C1 segment of cervical spinal cord (tissue), 14 donors: ENCODE data around the gene COQ6.
"Not testable (repeated sequence)": the region's sequence is repeated elsewhere in the genome, so short reads cannot be mapped to it uniquely, and the experiment has no call there.

Experiments used
- DNase-seq, 14 donors: peaks; one replicate each; lab custom pipeline; 2025; lab: John Stamatoyannopoulos, UW

The COQ6 gene

DNA sequence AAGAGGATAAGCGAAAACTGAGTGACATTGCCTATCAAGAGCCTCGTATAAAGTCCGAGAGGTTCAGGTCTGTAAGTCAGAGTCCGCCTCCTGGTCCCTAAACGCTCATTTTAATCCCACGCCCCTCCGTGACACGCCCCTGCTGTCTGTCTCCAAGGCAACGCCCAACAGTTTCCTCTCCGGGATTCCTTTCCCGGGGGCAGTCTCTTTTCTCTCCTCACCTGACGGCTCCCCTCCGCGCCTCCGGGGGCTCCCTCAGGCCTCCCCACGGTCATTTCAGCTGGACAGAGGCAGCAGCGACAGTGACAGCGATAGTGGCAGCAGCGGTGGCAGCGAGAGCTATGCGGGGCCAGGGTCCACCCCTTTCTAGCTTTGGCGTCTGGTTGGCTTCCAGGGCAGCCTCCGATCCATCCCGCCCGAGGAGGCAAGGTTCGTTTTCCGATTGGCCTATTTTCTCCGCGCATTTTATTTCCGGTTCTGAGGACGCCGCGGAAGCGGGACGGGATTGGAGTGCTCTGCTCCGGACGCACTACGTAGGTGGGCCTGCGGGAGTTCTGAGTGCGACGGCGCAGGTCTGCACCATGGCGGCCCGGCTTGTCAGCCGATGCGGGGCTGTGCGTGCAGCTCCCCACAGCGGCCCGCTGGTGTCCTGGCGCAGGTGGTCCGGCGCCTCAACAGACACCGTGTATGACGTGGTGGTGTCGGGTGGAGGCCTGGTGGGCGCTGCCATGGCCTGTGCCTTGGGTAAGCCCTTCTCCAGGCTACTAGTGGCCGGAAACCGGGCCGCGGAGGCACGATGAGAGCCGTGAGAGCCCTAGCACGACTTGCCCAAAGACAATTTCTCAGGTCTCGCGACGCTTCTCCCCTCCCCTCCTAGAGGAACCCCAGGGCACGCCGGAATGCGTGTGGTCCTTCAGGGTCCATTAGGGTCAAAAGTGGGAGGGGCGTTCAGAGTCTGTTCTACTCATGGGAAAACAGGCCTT, at the start of gene COQ6, which contains the start of gene FAM161B:
Gene COQ6 (plus strand): TSS at position 551 of the 983 bp plus-strand sequence. CDS start 31 bp downstream, at position 582.
Gene FAM161B (minus strand): TSS at position 343 of the 983 bp plus-strand sequence. CDS start 68 bp downstream, at position 275.
- peak; percentile 44 to 97 (median 92) for DNase-seq

DNA sequence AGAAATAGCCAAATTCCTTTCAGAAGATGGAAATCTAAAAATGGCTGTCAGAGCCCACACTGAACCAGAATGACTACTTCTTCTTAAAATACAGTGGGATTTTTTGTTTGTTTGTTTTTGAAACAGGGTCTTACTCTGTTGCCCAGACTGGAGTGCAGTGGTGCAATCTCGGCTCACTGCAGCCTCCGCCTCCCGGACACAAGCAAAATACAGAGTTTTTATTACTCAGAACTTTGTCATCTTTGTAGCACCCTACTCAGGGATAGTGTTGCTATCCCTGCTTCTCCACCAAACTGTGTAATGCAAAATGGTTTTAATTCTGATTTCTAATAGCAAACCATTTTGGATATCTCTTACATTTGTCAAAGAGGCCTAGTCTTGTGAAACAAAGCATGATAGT, 47.1 kb upstream of the COQ6 start:
- no peak for DNase-seq

DNA sequence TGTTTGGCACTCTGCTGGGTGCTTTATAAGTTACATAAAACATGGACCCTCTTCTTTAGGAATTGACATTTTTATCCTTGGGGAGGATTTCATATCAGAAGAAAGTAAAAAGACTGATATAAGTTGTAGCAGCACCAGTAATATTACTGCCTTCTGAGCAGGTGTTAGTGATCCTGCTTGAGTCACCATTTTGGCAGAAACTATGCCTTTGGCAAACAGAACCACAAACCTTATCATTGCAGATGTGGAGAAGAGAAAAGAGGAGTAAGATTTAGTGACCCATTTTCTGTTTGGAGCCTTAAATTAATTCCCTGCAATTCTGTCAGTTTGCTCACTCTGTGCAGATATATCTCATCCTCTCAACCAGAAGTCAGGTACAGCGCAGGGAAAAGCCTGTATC, 40.4 kb upstream of the COQ6 start:
- no peak for DNase-seq

DNA sequence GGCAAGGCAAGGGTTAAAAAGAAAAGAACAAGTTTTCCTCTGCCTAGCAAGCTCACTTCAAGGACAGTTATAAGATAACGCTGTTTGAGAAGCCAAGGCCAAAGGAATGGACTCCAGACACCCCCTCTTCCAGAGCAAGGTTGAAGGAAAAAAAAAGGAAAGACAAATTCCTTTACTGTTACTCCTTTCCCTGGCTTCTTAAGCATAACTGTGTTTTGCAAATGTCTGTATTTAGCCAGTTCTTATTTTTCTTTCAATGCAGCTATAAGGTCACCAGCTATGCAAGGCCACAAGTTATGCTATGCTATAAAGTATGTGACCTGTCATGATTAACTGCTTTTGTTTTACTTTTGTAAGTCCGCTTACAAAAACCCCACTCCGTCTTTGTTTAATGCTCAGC, 36.8 kb upstream of the COQ6 start:
- DNase-seq = no peak

DNA sequence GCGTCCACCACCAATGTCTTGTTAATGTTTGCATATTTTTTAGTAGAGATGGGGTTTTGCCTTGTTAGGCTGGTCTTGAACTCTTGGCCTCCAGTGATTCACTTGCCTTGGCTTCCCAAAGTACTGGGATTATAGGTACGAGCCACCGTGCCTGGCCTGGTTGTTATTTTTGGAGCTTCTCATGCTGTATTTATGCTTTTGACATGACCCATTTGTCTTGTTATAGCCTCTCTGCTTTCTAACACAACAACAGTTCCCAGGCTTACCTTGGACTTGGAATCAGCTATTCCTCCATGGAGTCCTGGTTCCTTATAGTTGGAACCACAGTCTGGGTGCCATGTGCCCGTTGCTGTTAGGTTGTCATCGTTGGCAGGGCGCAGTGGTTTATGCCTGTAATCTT, 33.8 kb upstream of the COQ6 start:
- no peak for DNase-seq

DNA sequence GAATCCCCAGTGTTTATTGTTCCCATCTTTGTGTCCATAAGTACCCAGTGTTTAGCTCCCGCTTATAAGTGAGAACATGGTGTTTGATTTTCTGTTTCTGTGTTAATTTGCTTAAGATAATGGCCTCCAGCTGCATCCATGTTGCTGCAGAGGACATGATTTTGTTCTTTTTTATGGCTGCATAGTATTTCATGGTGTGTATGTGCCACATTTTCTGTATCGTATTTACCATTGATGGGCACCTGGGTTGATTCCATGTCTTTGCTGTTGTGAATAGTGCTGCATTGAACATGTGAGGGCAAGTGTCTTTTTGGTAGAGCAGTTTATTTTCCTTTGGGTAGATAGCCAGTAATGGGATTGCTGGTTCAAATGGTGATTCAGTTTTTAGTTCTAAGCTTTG, 30.6 kb upstream of the COQ6 start:
- not testable (repeated sequence) for DNase-seq

DNA sequence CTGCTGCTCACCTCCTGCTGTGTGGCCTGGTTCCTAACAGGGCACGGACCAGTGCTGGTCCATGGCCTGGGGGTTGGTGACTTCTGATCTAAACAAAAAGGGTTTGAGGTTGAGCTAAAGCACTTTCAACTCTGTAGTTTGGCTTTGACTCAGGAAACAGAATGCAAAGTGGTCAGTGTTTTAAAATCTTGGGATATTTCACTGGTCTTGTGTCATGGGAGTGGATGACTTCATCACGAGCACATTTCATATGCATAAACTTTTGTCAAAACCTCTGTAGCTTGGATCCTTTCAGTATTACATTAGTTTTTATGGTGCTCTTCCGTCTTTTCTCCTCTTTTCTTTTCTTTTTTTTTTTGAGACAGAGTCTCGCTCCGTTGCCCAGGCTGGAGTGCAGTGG, 25.8 kb upstream of the COQ6 start:
- no peak for DNase-seq

DNA sequence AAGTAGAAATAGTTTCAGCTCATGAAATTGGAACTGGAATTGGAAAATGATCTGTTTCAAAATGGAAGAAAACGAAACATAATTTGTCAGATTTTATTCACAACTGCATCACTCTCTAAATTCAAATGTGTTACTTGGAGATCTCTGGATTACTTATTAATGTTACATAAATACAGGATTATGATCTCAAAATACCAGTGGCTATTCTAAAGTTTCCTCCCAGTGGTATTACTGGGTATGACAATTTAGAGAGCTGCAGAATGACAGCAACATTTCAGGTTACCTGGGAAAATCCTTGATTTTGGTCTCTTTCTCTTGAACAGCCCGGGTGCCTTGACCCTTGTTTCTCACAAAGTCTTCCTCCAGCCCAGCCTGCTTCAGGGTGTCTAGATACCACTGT, 14.4 kb upstream of the COQ6 start:
- DNase-seq = no peak

DNA sequence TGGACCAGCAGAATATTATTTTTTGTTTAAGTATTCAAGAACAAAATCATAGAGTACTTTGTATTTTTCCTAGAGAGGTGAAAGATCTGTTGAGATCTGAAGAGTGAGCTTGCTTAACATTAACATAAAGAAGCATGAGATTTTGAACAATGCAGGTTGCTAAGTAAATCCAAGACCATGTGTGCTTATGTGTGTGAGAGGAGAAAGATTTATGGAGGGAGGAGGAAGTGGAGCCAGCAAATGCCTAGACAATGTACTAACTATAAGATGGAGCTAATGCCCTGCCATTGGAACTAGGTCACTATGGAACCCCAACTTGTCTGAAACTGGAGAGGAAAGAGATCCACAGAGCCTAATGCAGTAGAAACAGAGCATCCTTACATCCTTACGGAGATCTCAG, 13.6 kb upstream of the COQ6 start:
- DNase-seq = no peak

DNA sequence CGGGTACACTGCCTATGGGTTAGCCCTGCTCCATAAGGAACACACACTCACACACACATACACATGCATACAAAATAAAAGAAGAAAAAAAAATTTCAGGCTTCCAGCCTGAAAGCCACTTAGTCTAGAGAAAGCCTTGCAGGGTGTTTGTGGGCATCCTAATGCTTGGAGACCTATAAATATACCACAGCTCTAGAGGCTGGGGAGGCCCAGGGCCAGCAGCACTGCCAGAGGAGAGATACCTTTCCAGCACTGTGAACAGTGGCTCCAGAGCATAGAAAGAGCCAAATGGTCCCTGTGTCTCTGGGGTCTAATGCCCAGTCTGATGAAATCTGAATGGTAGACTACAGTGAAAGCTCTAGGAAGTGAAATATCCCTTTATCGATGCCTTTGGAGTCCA, 13.1 kb upstream of the COQ6 start:
- DNase-seq = no peak

DNA sequence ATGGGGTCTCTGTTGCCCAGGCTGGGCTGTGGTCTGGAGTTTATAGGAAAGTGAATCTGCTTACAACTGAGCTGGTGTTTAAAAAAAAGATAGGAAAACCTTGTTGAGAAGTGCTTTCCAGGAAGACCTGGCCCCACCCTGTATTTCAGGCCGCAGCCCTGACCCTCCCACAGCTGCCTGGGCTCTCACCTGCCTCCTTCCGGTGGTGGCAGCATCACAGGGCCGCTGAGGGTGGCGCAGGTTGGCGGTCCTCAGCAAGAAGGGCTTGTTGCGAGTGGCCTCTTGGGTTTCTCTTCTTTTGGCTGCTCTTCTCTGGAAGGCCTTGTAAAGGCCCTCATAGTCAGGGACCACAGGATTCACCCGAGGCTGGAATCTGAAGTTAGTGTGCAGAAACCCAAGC, 7.9 kb upstream of the COQ6 start:
- DNase-seq = no peak

DNA sequence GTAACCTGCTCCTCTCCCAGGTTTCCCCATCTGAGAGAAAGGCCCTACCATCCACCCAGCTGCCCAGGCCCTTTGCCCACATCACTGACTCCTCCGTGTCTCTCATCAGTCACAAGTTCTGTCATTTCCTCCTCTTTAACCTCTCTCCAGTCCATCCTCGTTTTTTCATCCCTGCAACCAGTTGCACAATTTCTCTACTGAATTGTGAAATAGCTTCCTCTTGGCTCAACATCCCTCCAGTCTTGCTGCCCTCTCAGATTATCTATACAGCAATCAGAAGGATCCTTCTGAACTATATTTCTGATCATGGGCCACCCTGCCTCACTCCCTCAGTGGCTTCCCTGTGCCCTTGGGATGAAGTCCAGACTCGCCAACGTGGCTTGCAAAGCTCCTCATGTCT, 7.0 kb upstream of the COQ6 start:
- DNase-seq = peak in 2 of 14 donors; percentile 0 to 3

DNA sequence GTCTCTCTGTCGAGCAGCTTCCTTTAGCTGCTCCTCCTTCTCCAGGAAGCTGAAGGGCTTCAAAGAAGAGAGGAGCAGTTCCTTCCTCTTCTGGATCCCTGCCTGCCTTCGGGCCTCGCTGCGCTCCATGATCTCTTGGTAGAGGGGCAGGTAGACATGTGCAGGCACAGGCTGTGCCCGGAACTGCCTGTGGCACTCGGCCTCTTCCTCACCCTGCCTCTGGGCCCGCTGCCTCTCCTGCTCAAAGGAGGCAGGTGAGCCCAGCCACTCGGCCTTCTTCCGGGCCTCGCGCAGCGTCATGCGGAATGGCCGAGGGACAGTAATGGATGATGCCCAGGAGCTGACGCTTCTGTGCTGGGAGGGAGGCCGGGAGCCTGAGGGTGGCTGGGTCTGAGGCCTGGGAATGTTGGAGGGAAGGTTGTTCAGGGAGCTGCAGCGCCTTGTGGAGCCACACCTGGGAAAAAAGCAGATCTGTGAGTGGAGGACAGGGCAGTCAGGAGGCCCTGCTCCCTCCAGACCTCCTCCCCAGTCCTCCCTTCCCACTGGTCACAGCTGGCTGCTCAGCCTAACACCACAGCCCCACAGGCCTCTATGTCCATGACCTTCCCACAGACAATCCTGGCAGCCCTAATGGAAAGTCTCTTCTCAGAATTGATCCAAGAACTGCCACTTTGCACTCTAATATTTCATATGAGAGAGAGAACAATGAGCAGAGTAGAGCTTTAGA, 5.5 kb upstream of the COQ6 start:
- no peak for DNase-seq

DNA sequence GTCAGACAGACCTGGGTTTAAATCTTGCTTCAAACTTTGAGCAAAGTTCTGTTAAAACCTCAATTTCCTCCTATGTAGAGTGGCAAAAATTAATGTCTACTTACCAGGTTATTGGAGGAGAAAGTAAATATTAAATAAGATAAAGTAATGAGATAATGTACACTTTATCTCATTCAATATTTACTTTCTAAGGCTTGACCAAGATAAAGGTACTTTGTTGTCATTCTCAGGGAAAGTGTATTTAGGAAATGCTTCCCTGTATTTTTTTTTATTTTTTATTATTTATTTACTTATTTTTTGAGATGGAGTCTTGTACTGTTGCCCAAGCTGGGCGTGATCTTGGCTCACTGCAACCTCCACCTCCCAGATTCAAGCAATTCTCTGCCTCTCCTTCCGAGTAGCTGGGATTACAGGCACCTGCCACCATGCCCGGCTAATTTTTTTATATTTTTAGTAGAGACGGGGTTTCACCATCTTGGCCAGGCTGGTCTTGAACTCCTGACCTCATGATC, 4.9 kb upstream of the COQ6 start:
- no peak for DNase-seq

DNA sequence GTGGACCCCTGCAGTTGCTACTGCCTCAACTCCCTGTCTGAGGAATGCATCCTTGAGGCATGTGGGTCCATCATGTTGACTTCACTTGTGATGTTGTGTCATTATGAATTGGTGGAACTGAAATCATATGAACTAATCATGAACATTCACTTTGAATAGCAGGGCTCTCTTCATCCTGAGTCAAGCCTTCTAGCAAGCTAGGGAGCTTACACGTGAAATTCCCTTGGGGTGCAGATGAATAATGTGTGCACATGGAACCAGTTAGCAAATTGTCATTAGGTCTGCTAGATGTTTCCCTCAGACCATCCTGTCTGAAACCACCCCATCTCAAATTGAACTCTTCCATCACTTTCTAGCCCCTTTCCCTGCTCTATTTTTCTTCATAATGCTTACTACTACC, 3.6 kb downstream of the COQ6 start:
- no peak for DNase-seq

DNA sequence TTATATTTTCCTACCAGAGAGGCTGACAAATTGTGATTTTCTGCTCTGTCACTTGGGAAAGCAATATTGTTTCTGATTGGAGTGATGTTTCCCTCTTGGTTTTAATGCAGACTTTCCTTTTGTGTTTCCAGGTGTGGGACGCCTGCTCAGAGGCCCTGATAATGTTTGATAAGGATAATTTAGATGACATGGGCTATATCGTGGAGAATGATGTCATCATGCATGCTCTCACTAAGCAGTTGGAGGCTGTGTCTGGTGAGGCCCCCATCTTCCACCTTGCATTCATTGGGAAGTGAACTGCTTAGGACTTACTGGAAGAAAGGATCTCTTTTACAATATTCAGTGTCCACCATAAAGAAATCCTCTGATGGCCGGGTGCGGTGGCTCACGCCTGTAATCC, 5.6 kb downstream of the COQ6 start:
- DNase-seq = no peak

DNA sequence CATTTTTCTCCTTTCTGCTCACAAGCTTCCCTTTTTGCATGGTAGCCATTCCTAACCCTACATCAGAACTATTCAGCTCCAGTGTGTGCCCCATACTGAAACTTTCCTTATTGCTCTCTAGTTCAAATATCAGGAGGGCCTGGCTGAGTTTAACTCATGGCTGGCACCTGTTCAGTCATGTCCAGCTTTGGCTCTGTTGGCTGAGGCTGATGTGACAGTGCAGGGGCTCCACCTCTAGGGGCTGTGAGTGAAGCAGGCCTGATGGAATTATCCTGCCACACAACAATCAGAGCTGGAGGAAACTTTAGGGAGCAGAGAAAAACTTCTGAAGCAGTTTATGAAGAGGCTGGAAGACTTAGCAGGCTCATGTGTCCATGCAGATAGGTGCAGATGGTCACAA, 8.5 kb downstream of the COQ6 start:
- no peak for DNase-seq

DNA sequence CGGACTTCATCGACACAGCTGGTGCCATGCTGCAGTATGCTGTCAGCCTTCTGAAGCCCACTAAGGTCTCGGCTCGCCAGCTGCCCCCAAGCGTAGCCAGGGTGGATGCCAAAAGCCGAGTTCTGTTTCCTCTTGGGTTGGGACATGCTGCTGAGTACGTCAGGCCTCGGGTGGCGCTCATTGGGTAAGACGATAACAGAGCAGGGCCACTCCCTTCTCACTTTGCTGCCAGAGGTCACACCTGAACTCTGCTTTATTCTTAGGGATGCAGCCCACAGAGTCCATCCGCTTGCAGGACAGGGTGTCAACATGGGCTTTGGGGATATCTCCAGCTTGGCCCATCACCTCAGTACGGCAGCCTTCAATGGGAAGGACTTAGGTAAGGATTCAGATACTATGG, 11.1 kb downstream of the COQ6 start:
- no peak for DNase-seq

DNA sequence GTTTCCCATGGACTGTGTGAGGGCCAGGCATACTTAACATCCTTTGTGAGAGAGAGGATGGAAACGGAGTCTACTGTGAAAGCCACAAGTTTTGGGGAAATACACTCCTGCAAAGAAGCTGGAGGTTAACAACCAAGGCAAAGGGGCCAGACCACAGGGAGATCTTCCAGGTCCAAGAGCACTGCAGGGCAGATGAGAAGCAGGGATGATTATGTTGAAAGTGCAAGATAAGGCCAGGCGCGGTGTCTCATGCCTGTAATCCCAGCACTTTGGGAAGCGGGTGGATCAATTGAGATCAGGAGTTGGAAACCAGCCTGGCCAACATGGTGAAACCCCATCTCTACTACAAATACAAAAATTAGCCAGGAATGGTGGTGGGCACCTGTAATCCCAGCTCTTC, 15.1 kb downstream of the COQ6 start:
- no peak for DNase-seq

DNA sequence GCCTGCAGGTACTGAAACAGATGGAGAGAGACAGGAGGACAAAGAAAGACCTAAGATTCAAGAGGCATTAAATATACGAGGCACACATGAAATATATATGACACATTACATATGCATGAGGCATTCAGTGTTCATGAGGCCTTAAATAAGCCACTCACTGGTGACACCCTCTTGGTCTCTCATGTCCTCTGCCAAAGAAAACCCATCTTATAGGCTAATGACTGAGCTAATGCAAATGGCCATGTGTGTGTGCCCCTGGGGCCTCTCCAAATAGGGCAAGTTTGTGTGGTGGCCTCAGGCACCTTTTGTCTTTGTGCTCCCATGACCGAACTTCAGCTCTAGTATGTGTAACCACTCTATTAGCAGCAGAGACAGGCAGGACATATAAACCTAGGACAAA, 18.8 kb downstream of the COQ6 start:
- DNase-seq = no peak

DNA sequence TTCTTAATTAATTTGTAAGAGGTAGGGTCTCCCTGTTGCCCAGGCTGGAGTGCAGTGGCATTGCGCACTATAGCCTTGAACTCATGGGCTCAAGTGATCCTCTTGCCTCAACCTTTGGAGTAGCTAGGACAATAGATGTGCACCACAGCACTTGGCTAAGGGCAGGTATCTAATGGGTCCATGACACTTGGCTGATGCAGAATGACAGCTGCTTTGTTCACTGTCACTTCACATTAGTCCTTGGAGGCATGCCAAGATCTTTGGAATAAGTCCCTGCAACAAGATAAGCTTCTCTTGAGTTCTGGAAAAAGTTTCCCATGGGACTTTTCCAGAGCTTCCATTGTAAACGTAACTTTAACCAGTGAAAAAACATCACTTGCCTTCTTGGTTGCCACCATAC, 23.4 kb downstream of the COQ6 start:
- DNase-seq = no peak

DNA sequence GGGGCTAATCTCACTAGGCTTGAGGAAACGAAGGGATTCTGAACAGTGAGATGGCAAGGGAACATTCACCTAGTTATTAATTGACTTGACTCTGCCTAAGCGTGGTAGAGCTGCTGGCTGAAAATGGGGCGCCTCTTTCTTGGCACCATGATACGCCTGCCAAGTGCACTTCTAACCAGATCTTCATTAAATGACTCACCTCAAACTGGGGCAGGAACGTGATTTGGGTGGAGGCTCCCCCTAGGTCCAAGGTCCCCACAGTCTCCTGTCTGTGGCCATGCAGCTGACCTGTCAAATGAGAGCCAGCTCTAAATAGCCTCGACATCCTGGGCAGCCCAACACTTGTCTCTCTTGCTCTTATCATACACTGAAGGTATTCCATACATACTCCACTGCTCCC, 26.0 kb downstream of the COQ6 start:
- DNase-seq = no peak

DNA sequence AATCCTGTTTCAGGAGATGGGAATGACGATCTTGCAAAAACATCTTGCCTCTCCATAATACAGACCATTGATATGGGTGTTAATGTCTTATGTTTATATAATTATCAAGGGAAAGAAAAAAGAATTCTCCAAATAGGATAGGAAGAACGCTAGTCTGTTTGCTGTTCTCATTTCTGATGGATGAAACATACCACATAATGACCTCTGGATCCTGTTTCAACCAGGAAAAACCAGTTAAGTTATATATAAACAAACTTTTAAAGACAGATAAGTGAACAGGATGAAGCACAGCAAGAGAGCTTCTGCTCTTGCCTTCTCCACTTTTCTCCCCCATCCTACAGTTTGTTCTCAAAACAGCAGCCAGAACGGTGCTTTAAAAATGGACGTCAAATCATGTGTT, 27.8 kb downstream of the COQ6 start:
- no peak for DNase-seq
